PFSK-1 (cell line): Measurements from ENCODE around the gene RAD9A.

ENCODE experiments used
- POLR2AphosphoS5 ChIP-seq: IDR thresholded peaks from 2 replicates; pipeline ENCODE4 v1.6.1; 2012; ENCODE audit warnings: low read depth, mild to moderate bottlenecking, control low read depth, low read length, moderate library complexity
- TAF1 ChIP-seq: IDR thresholded peaks from 2 replicates; pipeline ENCODE4 v1.6.1; 2012; ENCODE audit warnings: low read length, control low read depth, borderline replicate concordance; ENCODE audit not compliant: insufficient read depth

DNA sequence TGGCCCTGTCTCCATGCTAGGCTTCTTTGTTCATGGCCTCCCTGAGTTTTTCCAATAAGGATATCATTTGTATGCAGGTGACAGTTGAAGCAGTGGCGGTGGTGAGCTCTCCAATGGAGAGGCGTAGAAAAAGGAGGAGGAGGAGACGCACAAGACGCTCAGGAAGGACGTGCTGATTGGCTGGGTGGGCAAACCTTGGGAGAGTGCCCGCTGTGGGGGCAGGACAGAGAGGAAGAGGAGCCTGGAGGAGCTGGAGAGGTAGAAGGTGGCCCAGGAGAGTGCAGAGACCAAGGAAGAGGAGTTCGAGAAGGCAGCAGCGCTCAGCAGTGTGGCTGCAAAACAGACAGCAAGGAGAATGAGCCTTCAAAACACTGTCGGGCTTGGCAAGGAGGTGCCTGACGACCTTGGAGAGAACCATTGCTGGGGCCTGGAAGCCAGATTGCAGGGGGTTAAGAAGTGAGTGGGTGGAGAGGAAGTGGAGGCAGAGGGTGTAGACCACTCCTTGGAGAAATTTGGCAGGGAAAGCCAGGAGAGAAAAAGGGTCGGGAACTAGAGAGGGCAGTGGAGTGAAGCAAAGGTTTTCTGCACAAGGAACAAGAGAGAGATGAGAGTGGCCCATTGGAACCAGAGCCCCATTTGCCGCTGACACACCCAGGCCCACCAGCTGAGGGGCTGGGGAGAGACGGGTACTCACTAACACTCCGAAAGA is 25.9 kb upstream of the RAD9A start:
- no peak for TF ChIP-seq TAF1
- TF ChIP-seq POLR2AphosphoS5: no peak
